Measurements from ENCODE around the gene EIF5A2. TPM values are rescaled to one million over a fixed set of nuclear protein-coding genes. Genes with fewer than 3 reads are reported as not detected.

EIF5A2 gene
- polyA plus RNA-seq (2013, experiment 1 of 2) = 3.1 TPM
- polyA plus RNA-seq (2013, experiment 2 of 2) = 3.1 TPM

- peak within 1 kb of the TSS; percentile 43 for H3K23ac ChIP-seq (ENCODE audit: low read depth, low read length, poor library complexity)
- DNase-seq (ENCODE audit: low spot score) = peak; percentile 77
- H2BK120ac ChIP-seq (ENCODE audit: low read depth, low read length) = no peak within 1 kb of the TSS
- peak within 1 kb of the TSS; percentile 96 for H2AFZ ChIP-seq (ENCODE audit: low read length)
- peaks cover 3 to 15% of the 10 kb centered on the region in 2 donors for H3K9me3 ChIP-seq (replicated peaks in 1 of 2; ENCODE audit: control insufficient read depth in 2 of 2, insufficient read depth in 1 of 2, low read depth in 1 of 2, low read length in 2 of 2)
- no peak within 1 kb of the TSS for H3K27ac ChIP-seq (replicated peaks; ENCODE audit: low read length)
- peak within 1 kb of the TSS; percentile 96 for H3K18ac ChIP-seq (ENCODE audit: low read length)
- H3K36me3 ChIP-seq (replicated peaks in 1 of 2; ENCODE audit: control insufficient read depth in 2 of 2, insufficient read depth in 2 of 2, low read length in 2 of 2) = no peaks in the 10 kb centered on the region
- peak within 1 kb of the TSS; percentile 43 for H4K8ac ChIP-seq (ENCODE audit: low read depth, low read length)
- H3K4me2 ChIP-seq (ENCODE audit: insufficient read depth, low read length, poor library complexity, severe bottlenecking) = peak within 1 kb of the TSS; percentile 65
- H2BK5ac ChIP-seq (ENCODE audit: low read length) = no peak within 1 kb of the TSS
- no peak within 1 kb of the TSS for H2AK5ac ChIP-seq (ENCODE audit: low read depth, low read length)
- no peaks in the 10 kb centered on the region for H3K79me1 ChIP-seq (ENCODE audit: low read depth, low read length)
- peak within 1 kb of the TSS; percentile 81 for H2BK15ac ChIP-seq (ENCODE audit: low read length)
- peaks cover 2% of the 10 kb centered on the region in 2 donors for H3K4me1 ChIP-seq (ENCODE audit: control insufficient read depth in 2 of 2, insufficient read depth in 1 of 2, low read depth in 1 of 2, low read length in 2 of 2)
- peak within 1 kb of the TSS; percentile 50 to 90 for H3K4me3 ChIP-seq (ENCODE audit: low read length in 2 of 2)
- H4K91ac ChIP-seq (ENCODE audit: low read depth, low read length, poor library complexity) = no peak within 1 kb of the TSS
- H3K14ac ChIP-seq (ENCODE audit: low read length) = peak within 1 kb of the TSS; percentile 6
- H3K9ac ChIP-seq (ENCODE audit: low read depth, low read length, poor library complexity) = peak within 1 kb of the TSS; percentile 90
- H3K27me3 ChIP-seq (ENCODE audit: control insufficient read depth in 3 of 3, insufficient read depth in 3 of 3, low read depth in 1 of 3, low read length in 3 of 3) = peaks cover 0 to 6% (median 0%) of the 10 kb centered on the region in 3 experiments
- no peak within 1 kb of the TSS for H3K4ac ChIP-seq (ENCODE audit: low read length)
- no CpG with 5 or more reads among the region's 73 CpGs for WGBS, 2 donors (ENCODE audit: extremely low coverage in 2 of 2, insufficient read length in 2 of 2, insufficient replicate concordance in 1 of 2)
- no peak within 1 kb of the TSS for H2BK12ac ChIP-seq (ENCODE audit: low read length)
These were observed at the start of gene EIF5A2 for GRCh38 chr3:170908235-170909116. TSS of gene EIF5A2 (minus strand) at chr3:170908637. CDS start at chr3:170907806, 831 bp downstream.

- Histone ChIP-seq H3K36me3 (replicated peaks in 1 of 2; ENCODE audit: control insufficient read depth in 2 of 2, insufficient read depth in 2 of 2, low read length in 2 of 2) (no peaks in the 10 kb centered on the region), H3K4me1 (ENCODE audit: control insufficient read depth in 2 of 2, insufficient read depth in 1 of 2, low read depth in 1 of 2, low read length in 2 of 2) (no peaks in the 10 kb centered on the region), H3K9ac (ENCODE audit: low read depth, low read length, poor library complexity) (no peak overlapping the region), H3K4me2 (ENCODE audit: insufficient read depth, low read length, poor library complexity, severe bottlenecking) (no peak overlapping the region), H3K18ac (ENCODE audit: low read length) (no peak overlapping the region), H3K4ac (ENCODE audit: low read length) (no peak overlapping the region), H2BK12ac (ENCODE audit: low read length) (no peak overlapping the region), H2BK5ac (ENCODE audit: low read length) (no peak overlapping the region), H3K14ac (ENCODE audit: low read length) (no peak overlapping the region), H2AFZ (ENCODE audit: low read length) (no peak overlapping the region), H3K9me3 (replicated peaks in 1 of 2; ENCODE audit: control insufficient read depth in 2 of 2, insufficient read depth in 1 of 2, low read depth in 1 of 2, low read length in 2 of 2) (no peaks in the 10 kb centered on the region), H3K4me3 (ENCODE audit: low read length in 2 of 2) (no peak overlapping the region), H2AK5ac (ENCODE audit: low read depth, low read length) (no peak overlapping the region), H3K27me3 (ENCODE audit: control insufficient read depth in 3 of 3, insufficient read depth in 3 of 3, low read depth in 1 of 3, low read length in 3 of 3) (peaks cover 0 to 7% (median 0%) of the 10 kb centered on the region in 3 experiments), H2BK120ac (ENCODE audit: low read depth, low read length) (no peak overlapping the region), H4K8ac (ENCODE audit: low read depth, low read length) (no peak overlapping the region), H3K79me1 (ENCODE audit: low read depth, low read length) (no peaks in the 10 kb centered on the region), H3K23ac (ENCODE audit: low read depth, low read length, poor library complexity) (no peak overlapping the region), H4K91ac (ENCODE audit: low read depth, low read length, poor library complexity) (no peak overlapping the region), H2BK15ac (ENCODE audit: low read length) (no peak overlapping the region), H3K27ac (replicated peaks; ENCODE audit: low read length) (no peak overlapping the region)
- no peak for DNase-seq (ENCODE audit: low spot score)
These were observed 48.2 kb upstream of the EIF5A2 start for GRCh38 chr3:170956647-170957046.

- H3K23ac ChIP-seq (ENCODE audit: low read depth, low read length, poor library complexity) = no peak overlapping the region
- no peak overlapping the region for H3K18ac ChIP-seq (ENCODE audit: low read length)
- no peak overlapping the region for H2BK5ac ChIP-seq (ENCODE audit: low read length)
- peak overlapping the region; percentile 61 for H2AFZ ChIP-seq (ENCODE audit: low read length)
- H4K91ac ChIP-seq (ENCODE audit: low read depth, low read length, poor library complexity) = no peak overlapping the region
- no peaks in the 10 kb centered on the region for H3K36me3 ChIP-seq (replicated peaks in 1 of 2; ENCODE audit: control insufficient read depth in 2 of 2, insufficient read depth in 2 of 2, low read length in 2 of 2)
- no peak overlapping the region for H2BK120ac ChIP-seq (ENCODE audit: low read depth, low read length)
- no peaks in the 10 kb centered on the region for H3K4me1 ChIP-seq (ENCODE audit: control insufficient read depth in 2 of 2, insufficient read depth in 1 of 2, low read depth in 1 of 2, low read length in 2 of 2)
- no peaks in the 10 kb centered on the region for H3K79me1 ChIP-seq (ENCODE audit: low read depth, low read length)
- H3K9me3 ChIP-seq (replicated peaks in 1 of 2; ENCODE audit: control insufficient read depth in 2 of 2, insufficient read depth in 1 of 2, low read depth in 1 of 2, low read length in 2 of 2) = no peaks in the 10 kb centered on the region
- DNase-seq (ENCODE audit: low spot score) = no peak
- no peak overlapping the region for H2AK5ac ChIP-seq (ENCODE audit: low read depth, low read length)
- no peak overlapping the region for H2BK12ac ChIP-seq (ENCODE audit: low read length)
- H2BK15ac ChIP-seq (ENCODE audit: low read length) = no peak overlapping the region
- H3K4me3 ChIP-seq (ENCODE audit: low read length in 2 of 2) = no peak overlapping the region
- no peak overlapping the region for H4K8ac ChIP-seq (ENCODE audit: low read depth, low read length)
- no peak overlapping the region for H3K4me2 ChIP-seq (ENCODE audit: insufficient read depth, low read length, poor library complexity, severe bottlenecking)
- H3K27ac ChIP-seq (replicated peaks; ENCODE audit: low read length) = no peak overlapping the region
- H3K9ac ChIP-seq (ENCODE audit: low read depth, low read length, poor library complexity) = no peak overlapping the region
- H3K4ac ChIP-seq (ENCODE audit: low read length) = no peak overlapping the region
- no peak overlapping the region for H3K14ac ChIP-seq (ENCODE audit: low read length)
- no CpG with 5 or more reads among the region's 12 CpGs for WGBS, 2 donors (ENCODE audit: extremely low coverage in 2 of 2, insufficient read length in 2 of 2, insufficient replicate concordance in 1 of 2)
- H3K27me3 ChIP-seq (ENCODE audit: control insufficient read depth in 3 of 3, insufficient read depth in 3 of 3, low read depth in 1 of 3, low read length in 3 of 3) = peaks cover 0 to 9% (median 0%) of the 10 kb centered on the region in 3 experiments
These were observed 45.3 kb upstream of the EIF5A2 start for GRCh38 chr3:170953736-170954135.

- H3K27me3 ChIP-seq (ENCODE audit: control insufficient read depth in 3 of 3, insufficient read depth in 3 of 3, low read depth in 1 of 3, low read length in 3 of 3) = peaks cover 0 to 9% (median 0%) of the 10 kb centered on the region in 3 experiments
- no peak overlapping the region for H3K4me3 ChIP-seq (ENCODE audit: low read length in 2 of 2)
- no peak overlapping the region for H2BK5ac ChIP-seq (ENCODE audit: low read length)
- H3K4me2 ChIP-seq (ENCODE audit: insufficient read depth, low read length, poor library complexity, severe bottlenecking) = no peak overlapping the region
- WGBS, 2 donors (ENCODE audit: extremely low coverage in 2 of 2, insufficient read length in 2 of 2, insufficient replicate concordance in 1 of 2) = no CpG with 5 or more reads among the region's 13 CpGs
- no peak overlapping the region for H2AK5ac ChIP-seq (ENCODE audit: low read depth, low read length)
- H4K8ac ChIP-seq (ENCODE audit: low read depth, low read length) = no peak overlapping the region
- no peak overlapping the region for H4K91ac ChIP-seq (ENCODE audit: low read depth, low read length, poor library complexity)
- no peak overlapping the region for H3K14ac ChIP-seq (ENCODE audit: low read length)
- H3K27ac ChIP-seq (replicated peaks; ENCODE audit: low read length) = no peak overlapping the region
- no peak overlapping the region for H2BK15ac ChIP-seq (ENCODE audit: low read length)
- no peak overlapping the region for H3K23ac ChIP-seq (ENCODE audit: low read depth, low read length, poor library complexity)
- H3K4ac ChIP-seq (ENCODE audit: low read length) = no peak overlapping the region
- no peaks in the 10 kb centered on the region for H3K36me3 ChIP-seq (replicated peaks in 1 of 2; ENCODE audit: control insufficient read depth in 2 of 2, insufficient read depth in 2 of 2, low read length in 2 of 2)
- H3K4me1 ChIP-seq (ENCODE audit: control insufficient read depth in 2 of 2, insufficient read depth in 1 of 2, low read depth in 1 of 2, low read length in 2 of 2) = no peaks in the 10 kb centered on the region
- no peak overlapping the region for H2BK12ac ChIP-seq (ENCODE audit: low read length)
- no peak for DNase-seq (ENCODE audit: low spot score)
- H2BK120ac ChIP-seq (ENCODE audit: low read depth, low read length) = no peak overlapping the region
- H2AFZ ChIP-seq (ENCODE audit: low read length) = peak overlapping the region; percentile 61
- H3K79me1 ChIP-seq (ENCODE audit: low read depth, low read length) = no peaks in the 10 kb centered on the region
- no peaks in the 10 kb centered on the region for H3K9me3 ChIP-seq (replicated peaks in 1 of 2; ENCODE audit: control insufficient read depth in 2 of 2, insufficient read depth in 1 of 2, low read depth in 1 of 2, low read length in 2 of 2)
- no peak overlapping the region for H3K18ac ChIP-seq (ENCODE audit: low read length)
- no peak overlapping the region for H3K9ac ChIP-seq (ENCODE audit: low read depth, low read length, poor library complexity)
These were observed 44.8 kb upstream of the EIF5A2 start for GRCh38 chr3:170953229-170953628.

All from neuronal stem cell (in vitro differentiated cells).